T-helper 2 cell treated with Interferon-gamma antibody and Interleukin-4, amounts not matched to agents 5 μg/mL and 100 μg/mL, for 36 hours (primary cell): ENCODE data around the gene RNF212.

Experiments used
- DNase-seq: peaks from one replicate; pipeline ENCODE4 v3.0.0; 2021; ENCODE audit warnings: low spot score
- H3K27ac Mint-ChIP-seq: one replicate; pipeline ENCODE4 v1.8.0; 2021; ENCODE audit warnings: mild to moderate bottlenecking, mixed read lengths
- H3K27me3 Mint-ChIP-seq: one replicate; pipeline ENCODE4 v1.8.0; 2021; ENCODE audit warnings: low read depth, mixed read lengths
- H3K36me3 Mint-ChIP-seq: one replicate; pipeline ENCODE4 v1.8.0; 2021; ENCODE audit warnings: low read depth, mixed read lengths
- H3K4me1 Mint-ChIP-seq: one replicate; pipeline ENCODE4 v1.8.0; 2021; ENCODE audit warnings: low read depth, mixed read lengths
- H3K4me3 Mint-ChIP-seq: one replicate; pipeline ENCODE4 v1.8.0; 2022; ENCODE audit warnings: mild to moderate bottlenecking, moderate library complexity, mixed read lengths
- H3K9me3 Mint-ChIP-seq: one replicate; pipeline ENCODE4 v1.8.0; 2021; ENCODE audit warnings: mixed read lengths

The RNF212 gene

DNA sequence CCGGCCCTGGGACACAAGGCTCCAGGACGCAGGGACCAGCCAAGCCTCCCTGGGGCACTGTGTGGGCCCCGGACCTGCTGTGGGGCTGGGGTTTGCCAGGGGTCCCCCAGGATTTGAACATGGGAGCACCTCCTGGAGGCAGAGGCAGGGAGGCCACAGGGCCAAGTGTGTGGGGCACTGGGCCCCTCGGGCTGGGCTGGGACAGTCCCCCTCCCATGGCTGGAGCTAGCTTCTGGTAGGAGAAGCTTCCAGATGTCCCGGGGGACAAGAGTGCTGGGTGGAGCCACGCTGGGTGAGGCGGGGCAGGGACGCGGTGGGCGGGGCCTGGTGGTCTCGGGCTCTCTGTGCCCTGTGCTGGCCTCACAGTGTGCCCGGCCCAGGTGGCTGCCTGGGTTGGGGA, 83.3 kb downstream of the RNF212 start:
- no peak overlapping the region for H3K27ac Mint-ChIP-seq
- H3K9me3 Mint-ChIP-seq = no peaks in the 10 kb centered on the region
- H3K4me3 Mint-ChIP-seq = no peak overlapping the region
- peaks cover 6% of the 10 kb centered on the region for H3K4me1 Mint-ChIP-seq
- H3K27me3 Mint-ChIP-seq = no peaks in the 10 kb centered on the region
- H3K36me3 Mint-ChIP-seq = peaks cover 8% of the 10 kb centered on the region
- no peak for DNase-seq

- no peak for DNase-seq
- Mint-ChIP-seq H3K27me3 (no peaks in the 10 kb centered on the region), H3K4me3 (no peak overlapping the region), H3K9me3 (no peaks in the 10 kb centered on the region), H3K4me1 (peaks cover 6% of the 10 kb centered on the region), H3K27ac (no peak overlapping the region), H3K36me3 (peaks cover 8% of the 10 kb centered on the region)
These were observed 83.8 kb downstream of the RNF212 start for GRCh38 chr4:1029529-1029928.

- no peaks in the 10 kb centered on the region for H3K27me3 Mint-ChIP-seq
- peaks cover 6% of the 10 kb centered on the region for H3K4me1 Mint-ChIP-seq
These were observed 84.7 kb downstream of the RNF212 start for GRCh38 chr4:1028574-1029220.

DNA sequence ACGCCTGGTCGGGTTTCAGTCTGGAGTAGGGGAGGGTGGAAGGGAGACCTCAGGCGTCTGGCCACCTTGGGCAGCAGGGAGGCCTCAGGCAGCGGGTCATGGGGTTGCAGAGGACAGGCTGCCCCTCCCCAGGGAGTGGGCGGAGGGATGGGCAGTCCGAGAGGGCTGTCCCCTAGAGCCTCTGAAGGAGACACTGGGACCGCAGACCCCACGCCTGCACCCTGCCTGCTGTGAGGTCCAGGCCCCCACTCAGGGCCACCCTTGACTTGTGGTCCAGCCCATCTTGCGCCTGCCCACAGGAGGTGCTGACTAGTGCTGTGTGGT, 85.5 kb downstream of the RNF212 start:
- H3K4me1 Mint-ChIP-seq = peaks cover 6% of the 10 kb centered on the region
- H3K27ac Mint-ChIP-seq = no peak overlapping the region
- no peaks in the 10 kb centered on the region for H3K27me3 Mint-ChIP-seq

More at GRCh38 chr4:1028574-1029220, 84.7 kb downstream of the RNF212 start:
- Mint-ChIP-seq H3K4me3 (no peak overlapping the region), H3K36me3 (peaks cover 8% of the 10 kb centered on the region), H3K27ac (no peak overlapping the region), H3K9me3 (no peaks in the 10 kb centered on the region)
- no peak for DNase-seq

GRCh38 chr4:1027219-1027914, 86.0 kb downstream of the RNF212 start:
- Mint-ChIP-seq H3K27ac (no peak overlapping the region), H3K36me3 (peaks cover 8% of the 10 kb centered on the region), H3K4me1 (peaks cover 6% of the 10 kb centered on the region), H3K27me3 (no peaks in the 10 kb centered on the region), H3K4me3 (no peak overlapping the region), H3K9me3 (no peaks in the 10 kb centered on the region)
- no peak for DNase-seq

More for the DNA sequence above, 85.5 kb downstream of the RNF212 start:
- Mint-ChIP-seq H3K4me3 (no peak overlapping the region), H3K36me3 (peaks cover 8% of the 10 kb centered on the region), H3K9me3 (no peaks in the 10 kb centered on the region)
- no peak for DNase-seq

- Mint-ChIP-seq H3K36me3 (peaks cover 8% of the 10 kb centered on the region), H3K27ac (no peak overlapping the region), H3K27me3 (no peaks in the 10 kb centered on the region), H3K9me3 (no peaks in the 10 kb centered on the region), H3K4me3 (no peak overlapping the region), H3K4me1 (peaks cover 6% of the 10 kb centered on the region)
- peak; percentile 30 for DNase-seq
These were observed 87.2 kb downstream of the RNF212 start for GRCh38 chr4:1026115-1026514.

- Mint-ChIP-seq H3K9me3 (no peaks in the 10 kb centered on the region), H3K4me1 (peaks cover 6% of the 10 kb centered on the region), H3K27ac (no peak overlapping the region), H3K4me3 (no peak overlapping the region), H3K36me3 (peaks cover 8% of the 10 kb centered on the region), H3K27me3 (no peaks in the 10 kb centered on the region)
- DNase-seq = no peak
These were observed 88.3 kb downstream of the RNF212 start for GRCh38 chr4:1024882-1025545.

GRCh38 chr4:1023895-1024740, 89.2 kb downstream of the RNF212 start:
- Mint-ChIP-seq H3K36me3 (peaks cover 8% of the 10 kb centered on the region), H3K27me3 (no peaks in the 10 kb centered on the region), H3K4me1 (peaks cover 6% of the 10 kb centered on the region), H3K9me3 (no peaks in the 10 kb centered on the region), H3K4me3 (no peak overlapping the region), H3K27ac (no peak overlapping the region)
- no peak for DNase-seq

GRCh38 chr4:1023075-1023640, 90.2 kb downstream of the RNF212 start:
- no peak overlapping the region for H3K4me3 Mint-ChIP-seq

GRCh38 chr4:1022739-1023066, 90.7 kb downstream of the RNF212 start:
- H3K4me3 Mint-ChIP-seq = no peak overlapping the region
- no peak overlapping the region for H3K27ac Mint-ChIP-seq
- peaks cover 6% of the 10 kb centered on the region for H3K4me1 Mint-ChIP-seq
- DNase-seq = no peak
- H3K9me3 Mint-ChIP-seq = no peaks in the 10 kb centered on the region
- peaks cover 8% of the 10 kb centered on the region for H3K36me3 Mint-ChIP-seq
- no peaks in the 10 kb centered on the region for H3K27me3 Mint-ChIP-seq

More at GRCh38 chr4:1023075-1023640, 90.2 kb downstream of the RNF212 start:
- Mint-ChIP-seq H3K4me1 (peaks cover 6% of the 10 kb centered on the region), H3K36me3 (peaks cover 8% of the 10 kb centered on the region), H3K27me3 (no peaks in the 10 kb centered on the region), H3K9me3 (no peaks in the 10 kb centered on the region), H3K27ac (no peak overlapping the region)
- no peak for DNase-seq

- Mint-ChIP-seq H3K27me3 (no peaks in the 10 kb centered on the region), H3K4me3 (no peak overlapping the region), H3K27ac (no peak overlapping the region), H3K9me3 (no peaks in the 10 kb centered on the region), H3K36me3 (peaks cover 8% of the 10 kb centered on the region), H3K4me1 (peaks cover 6% of the 10 kb centered on the region)
- no peak for DNase-seq
These were observed 91.2 kb downstream of the RNF212 start for GRCh38 chr4:1022051-1022738.
